Suprapubic skin (tissue), 3 donors: ENCODE results near the gene DUOX2.

Experiments
- POLR2A ChIP-seq, 2 donors: fragments of 450-650 bp; IDR thresholded peaks; one replicate each; pipeline ENCODE4 v1.6.1; 2017; ENCODE audit warnings: antibody characterized with exemption in 2 of 2, mild to moderate bottlenecking in 2 of 2, moderate library complexity in 2 of 2
- TF ChIP-seq, protein P1 (sequence below), 2 donors: fragments of 200-600 bp in 1 of 2; fragments of 450-650 bp in 1 of 2; sonication (generic) in 1 of 2; IDR thresholded peaks; one replicate each; pipeline ENCODE4 v1.5.1; 2016 to 2019; ENCODE audit warnings: antibody characterized with exemption in 2 of 2, mild to moderate bottlenecking in 1 of 2, moderate library complexity in 1 of 2

DNA sequence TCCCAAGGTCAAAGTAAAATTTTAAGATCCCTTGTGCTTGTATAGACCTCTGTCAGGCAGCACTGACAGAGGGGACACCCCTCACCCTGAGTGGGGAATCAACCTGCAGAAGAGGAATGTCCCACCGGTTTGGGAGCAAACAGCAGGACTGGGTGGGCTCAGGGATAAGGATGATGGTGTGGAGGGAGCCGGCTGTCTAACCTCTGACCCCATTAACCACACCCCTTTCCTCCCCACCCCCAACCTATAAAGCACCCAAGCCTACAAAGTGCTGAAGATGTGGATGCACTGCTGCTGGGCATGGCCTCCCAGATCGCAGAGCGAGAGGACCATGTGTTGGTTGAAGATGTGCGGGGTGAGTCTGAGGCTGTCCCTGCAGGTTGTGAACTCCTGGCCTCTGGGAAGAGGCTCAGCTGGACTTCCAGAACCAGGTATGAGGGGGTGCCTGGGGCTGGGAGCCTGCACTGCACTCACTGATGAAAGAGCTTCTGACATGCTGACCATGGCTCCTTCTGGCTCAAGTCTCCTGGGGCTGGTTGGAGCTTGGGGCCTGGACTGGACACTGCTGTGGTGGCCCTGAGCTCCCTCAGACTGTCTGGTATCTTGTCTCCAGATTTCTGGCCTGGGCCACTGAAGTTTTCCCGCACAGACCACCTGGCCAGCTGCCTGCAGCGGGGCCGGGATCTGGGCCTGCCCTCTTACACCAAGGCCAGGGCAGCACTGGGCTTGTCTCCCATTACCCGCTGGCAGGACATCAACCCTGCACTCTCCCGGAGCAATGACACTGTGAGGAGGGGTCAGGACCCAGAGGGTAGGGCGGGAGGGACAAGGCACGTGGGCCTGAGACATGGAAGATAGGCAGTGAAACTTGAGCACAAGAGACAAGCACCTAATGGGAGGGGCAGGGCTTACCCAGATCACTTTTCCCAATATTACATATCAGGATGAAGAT, 25.1 kb upstream of the DUOX2 start:
- TF ChIP-seq, protein P1, sequence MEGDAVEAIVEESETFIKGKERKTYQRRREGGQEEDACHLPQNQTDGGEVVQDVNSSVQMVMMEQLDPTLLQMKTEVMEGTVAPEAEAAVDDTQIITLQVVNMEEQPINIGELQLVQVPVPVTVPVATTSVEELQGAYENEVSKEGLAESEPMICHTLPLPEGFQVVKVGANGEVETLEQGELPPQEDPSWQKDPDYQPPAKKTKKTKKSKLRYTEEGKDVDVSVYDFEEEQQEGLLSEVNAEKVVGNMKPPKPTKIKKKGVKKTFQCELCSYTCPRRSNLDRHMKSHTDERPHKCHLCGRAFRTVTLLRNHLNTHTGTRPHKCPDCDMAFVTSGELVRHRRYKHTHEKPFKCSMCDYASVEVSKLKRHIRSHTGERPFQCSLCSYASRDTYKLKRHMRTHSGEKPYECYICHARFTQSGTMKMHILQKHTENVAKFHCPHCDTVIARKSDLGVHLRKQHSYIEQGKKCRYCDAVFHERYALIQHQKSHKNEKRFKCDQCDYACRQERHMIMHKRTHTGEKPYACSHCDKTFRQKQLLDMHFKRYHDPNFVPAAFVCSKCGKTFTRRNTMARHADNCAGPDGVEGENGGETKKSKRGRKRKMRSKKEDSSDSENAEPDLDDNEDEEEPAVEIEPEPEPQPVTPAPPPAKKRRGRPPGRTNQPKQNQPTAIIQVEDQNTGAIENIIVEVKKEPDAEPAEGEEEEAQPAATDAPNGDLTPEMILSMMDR (IDR thresholded peaks at IDR 0.05): no peak
- no peak for TF ChIP-seq POLR2A (IDR thresholded peaks at IDR 0.05)
